GM21529 (cell line): ENCODE data around the gene CNTNAP5.

Source experiments
- ATAC-seq: cut with Tn5 transposase; IDR thresholded peaks from one replicate; pipeline ENCODE4 v1.9.1; 2021; ENCODE audit not compliant: unreplicated experiment

The CNTNAP5 gene

GRCh38 chr2:124875627-124876244, 850.6 kb downstream of the CNTNAP5 start:
- ATAC-seq, result no peak

DNA sequence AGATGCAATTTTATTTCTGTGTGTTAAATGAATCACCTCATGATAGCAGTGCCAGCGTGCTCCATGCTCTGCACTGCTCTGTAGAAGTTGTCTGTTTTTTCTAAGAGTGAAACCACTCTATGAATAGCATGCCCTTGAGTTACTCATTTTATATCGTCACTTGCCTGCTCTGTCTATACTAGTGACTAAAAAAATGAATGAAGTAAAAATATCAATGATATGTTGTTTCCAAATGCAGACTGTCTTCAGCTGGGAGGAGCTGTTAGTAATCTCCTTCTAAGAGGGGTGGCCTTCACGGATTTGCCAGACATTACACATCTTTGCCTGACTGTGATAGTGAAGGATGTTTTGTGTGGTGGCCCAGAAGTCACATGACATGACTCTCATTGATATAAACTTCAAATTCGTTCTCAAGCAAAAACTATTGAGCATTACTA, 852.1 kb downstream of the CNTNAP5 start:
- no peak for ATAC-seq

DNA sequence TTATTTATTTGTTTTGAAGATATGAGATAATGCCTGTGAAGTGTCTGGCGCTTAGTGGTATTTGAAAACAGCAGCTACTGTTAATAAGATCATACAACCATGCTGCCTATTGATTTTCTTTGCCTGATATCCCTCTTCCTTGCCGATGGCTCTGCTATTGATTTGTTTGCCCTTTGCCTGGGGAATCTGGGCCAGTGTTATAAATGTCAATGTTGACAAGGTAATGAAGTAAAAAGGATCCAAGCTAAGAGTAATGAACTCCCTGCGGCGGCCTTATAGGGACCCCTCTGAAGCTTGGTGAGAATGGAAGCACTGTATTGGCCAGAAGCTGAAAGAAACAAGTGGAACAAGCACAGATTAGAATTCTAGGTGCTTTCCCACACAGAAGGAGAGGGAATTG, 854.6 kb downstream of the CNTNAP5 start:
- ATAC-seq, result no peak

- no peak for ATAC-seq
These were observed 855.9 kb downstream of the CNTNAP5 start for GRCh38 chr2:124880995-124881394.

DNA sequence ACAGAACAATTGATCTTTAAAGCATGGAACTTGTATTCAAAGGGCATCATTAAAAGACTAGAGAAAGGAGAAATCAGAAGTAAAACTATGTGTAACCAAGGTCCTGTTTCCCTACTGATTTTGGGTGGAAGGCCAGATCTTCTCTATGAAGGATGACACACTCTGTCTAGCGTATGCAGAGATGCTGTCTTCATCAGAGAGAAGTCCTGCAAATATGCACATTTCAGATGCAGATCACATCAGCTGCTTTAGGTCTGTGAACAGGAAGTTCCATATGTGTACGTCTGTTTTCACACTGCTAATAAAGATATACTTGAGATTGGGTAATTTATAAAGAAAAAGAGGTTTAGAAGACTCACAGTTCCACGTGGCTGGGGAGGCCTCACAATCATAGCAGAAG, 857.3 kb downstream of the CNTNAP5 start:
- ATAC-seq, result no peak

DNA sequence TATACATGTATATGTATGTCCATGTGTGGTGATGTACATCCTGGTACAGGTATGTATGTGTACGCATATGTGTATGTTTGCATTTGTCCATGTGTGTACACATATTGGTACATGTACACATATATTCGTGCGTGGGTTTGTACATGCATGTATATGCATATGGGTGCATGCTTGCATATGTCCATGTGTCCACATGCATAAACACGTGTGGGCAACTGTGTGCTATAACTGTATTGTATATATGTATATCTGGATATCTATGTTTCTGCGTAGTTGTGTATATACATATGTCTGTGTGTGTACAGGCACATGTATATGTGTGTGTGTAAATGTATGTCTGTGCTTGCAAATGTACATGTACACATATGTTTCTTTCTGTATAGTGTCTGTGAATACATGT, 858.5 kb downstream of the CNTNAP5 start:
- no peak for ATAC-seq

DNA sequence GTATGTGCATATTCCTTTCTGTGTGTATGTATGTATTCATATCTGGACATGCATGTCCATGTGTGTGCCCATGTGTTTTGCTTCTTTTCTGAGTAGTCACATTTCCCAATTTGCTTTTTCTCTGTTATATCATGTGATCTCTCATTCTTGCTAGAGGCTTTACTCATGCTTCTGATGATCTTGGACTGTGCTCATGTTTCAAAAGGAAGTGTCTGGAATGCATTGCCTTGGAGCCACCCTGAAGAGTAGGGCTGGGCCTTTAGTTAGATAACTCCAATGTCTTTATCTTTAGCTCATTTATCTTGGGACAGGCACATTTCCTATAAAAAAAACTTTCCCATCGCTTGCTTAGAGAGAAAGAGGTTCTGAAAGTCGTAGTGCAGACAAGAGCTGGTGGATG, 859.2 kb downstream of the CNTNAP5 start:
- ATAC-seq, result no peak

GRCh38 chr2:124886216-124886615, 861.1 kb downstream of the CNTNAP5 start:
- ATAC-seq, result no peak

DNA sequence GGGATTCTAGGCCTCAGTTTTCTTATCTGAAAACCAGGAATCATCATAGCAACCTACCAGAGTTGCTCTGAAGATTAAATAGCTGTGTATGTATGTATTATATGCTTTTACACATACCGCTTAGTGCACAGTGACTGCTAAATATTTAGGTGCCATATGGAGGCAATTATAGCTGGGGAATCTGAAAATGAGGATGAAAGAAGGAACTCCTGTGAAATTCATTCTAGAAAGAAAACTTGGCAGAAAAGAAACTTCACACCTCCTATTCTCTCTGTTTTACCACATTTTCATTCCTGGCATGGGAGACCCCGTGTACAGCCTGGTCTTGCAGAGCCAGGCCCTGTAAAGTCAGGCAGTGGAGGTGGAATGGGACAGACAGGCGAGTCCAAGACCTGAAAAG, 862.4 kb downstream of the CNTNAP5 start:
- no peak for ATAC-seq

DNA sequence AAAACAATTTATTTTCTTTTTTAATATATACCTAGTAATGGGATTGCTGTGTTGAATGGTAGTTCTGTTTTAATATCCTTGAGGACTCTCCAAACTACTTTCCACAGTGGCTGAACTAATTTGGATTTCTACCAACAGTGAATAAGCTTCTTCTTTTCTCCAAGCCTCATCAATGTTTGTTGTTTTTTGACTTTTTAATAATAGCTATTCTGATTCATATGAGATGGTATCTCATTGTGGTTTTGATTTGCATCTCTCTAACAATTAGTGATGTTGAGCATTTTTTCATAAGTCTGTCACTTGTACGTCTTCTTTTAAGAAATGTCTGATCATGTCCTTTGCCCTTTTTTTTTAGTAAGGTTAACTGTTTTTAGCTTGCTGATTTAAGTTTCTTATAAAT, 863.3 kb downstream of the CNTNAP5 start:
- ATAC-seq, result no peak

DNA sequence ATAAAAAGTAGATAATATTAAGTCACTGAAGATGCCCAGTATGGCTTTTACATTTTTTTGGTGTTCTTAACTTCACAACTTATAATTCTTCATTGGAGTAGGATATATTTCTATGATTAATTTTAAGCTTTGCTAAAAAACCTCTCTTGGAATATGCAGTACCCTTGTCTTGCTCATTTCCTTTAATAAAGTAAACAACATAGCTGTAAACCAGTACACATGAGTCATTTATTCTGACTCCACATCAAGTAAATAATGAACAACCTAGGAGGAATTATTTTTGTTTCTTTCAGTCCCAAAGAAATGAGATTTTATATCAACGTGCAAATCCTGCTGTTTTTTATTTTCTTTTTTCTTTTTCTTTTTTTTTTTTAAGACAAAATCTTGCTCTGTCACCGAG, 869.1 kb downstream of the CNTNAP5 start:
- no peak for ATAC-seq

DNA sequence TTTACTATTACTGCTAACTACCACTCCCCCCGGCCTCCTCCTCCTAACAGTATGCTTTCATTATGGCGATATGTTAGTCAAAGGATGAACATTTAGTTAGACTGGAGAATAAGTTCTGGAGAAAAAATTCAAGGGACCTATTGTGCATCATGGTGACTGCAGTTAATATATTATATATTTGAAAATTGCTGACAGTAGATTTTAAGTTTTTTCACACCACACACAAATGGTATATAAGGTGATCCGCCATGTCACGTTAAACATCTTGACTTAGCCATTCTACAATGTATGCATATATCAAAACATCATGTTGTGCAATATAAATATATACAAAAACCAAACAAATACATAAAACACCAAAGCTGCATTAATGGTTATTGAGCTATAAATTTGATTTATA, 873.7 kb downstream of the CNTNAP5 start:
- ATAC-seq, result no peak

DNA sequence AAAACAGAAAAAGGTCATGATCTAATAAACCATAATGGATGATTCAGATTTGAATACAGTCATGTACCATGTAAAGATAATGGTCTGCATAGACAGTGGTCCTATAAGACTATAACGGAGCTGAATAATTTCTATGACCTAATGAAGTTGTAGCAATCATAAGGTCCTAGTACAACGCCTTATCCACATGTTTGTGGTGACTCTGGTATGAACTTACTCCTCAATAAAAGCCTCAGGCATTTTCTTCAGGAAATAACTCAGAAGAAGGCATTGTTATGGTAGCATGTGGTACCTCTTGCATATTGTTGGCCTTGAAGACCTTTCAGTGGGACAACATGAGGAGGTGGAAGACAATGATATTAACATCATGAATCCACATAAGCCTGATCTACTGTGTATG, 883.3 kb downstream of the CNTNAP5 start:
- ATAC-seq, result no peak

DNA sequence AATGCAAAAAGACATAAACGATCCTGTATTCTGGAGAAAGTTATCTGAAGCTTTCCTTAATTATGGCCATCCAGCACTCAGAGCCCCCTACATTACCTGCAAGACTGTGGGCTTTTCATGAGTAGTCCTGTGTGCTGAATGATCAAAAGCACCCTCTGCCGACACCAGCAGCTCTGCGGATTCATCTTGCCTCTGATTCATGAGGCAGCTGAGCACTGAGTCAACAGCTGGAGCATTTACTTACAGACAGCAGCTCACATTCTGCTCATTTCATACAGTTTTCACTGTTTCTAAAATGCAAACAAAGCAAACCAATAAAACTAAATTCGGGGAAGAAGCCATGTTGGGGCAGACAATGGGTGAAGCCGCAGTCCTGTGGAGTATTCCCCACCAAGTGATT, 886.5 kb downstream of the CNTNAP5 start:
- ATAC-seq, result no peak

DNA sequence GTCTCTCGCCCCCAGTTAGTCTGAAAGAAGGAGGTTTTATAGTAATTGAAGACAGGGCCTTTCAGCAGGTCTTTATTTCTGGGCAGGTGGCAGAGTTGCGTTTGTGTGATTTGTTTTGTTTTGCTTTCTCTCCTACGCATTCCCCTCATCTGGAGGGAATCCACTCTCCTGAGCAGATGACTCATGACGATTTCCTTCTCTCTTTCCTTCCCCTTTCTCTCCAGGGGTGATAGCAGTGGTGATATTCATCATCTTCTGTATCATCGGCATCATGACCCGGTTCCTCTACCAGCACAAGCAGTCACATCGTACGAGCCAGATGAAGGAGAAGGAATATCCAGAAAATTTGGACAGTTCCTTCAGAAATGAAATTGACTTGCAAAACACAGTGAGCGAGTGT, 888.8 kb downstream of the CNTNAP5 start:
- no peak for ATAC-seq

DNA sequence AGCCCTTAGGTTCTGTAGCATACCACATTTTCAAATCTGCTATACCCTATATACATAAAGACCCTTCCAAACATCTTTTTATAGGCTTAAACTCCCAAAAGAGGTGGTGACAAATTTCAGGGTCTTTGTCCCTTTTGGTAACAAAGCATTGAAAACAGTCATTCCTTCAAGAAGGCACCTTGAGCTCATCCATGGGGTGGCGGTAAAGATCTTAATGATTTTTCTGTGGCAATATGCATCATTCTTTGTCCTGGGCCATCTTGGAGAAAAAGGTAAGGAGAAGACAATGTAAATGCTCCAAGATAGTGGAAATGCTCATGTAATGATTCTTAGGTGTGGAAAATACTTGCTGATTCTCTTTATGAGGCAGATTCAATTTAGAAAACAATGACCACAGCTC, 890.5 kb downstream of the CNTNAP5 start:
- no peak for ATAC-seq

GRCh38 chr2:124919296-124919695, 894.2 kb downstream of the CNTNAP5 start:
- ATAC-seq, result no peak

GRCh38 chr2:124920448-124920847, 895.4 kb downstream of the CNTNAP5 start:
- no peak for ATAC-seq

GRCh38 chr2:124921191-124921590, 896.1 kb downstream of the CNTNAP5 start:
- ATAC-seq, result no peak

GRCh38 chr2:124923097-124923496, 898.0 kb downstream of the CNTNAP5 start:
- no peak for ATAC-seq

DNA sequence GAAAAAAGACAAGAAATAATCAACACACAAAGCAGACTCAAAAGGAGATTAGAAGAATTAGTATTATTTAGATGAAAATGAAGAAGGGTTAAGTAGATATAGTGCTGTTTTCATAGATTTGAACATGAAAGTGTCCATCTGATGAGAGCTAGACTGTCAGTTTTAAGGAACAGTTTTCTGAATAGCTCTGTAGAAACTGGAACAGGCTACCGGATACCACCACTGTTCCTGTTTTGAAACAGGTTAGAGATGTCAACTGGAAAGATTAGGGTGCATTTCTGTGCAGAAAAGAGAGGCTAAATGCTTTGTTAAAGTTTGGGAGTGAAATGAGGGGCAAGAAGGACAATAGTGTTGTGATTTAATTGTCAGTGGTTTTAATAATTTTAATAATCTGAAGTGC, 908.8 kb downstream of the CNTNAP5 start:
- ATAC-seq, result no peak

DNA sequence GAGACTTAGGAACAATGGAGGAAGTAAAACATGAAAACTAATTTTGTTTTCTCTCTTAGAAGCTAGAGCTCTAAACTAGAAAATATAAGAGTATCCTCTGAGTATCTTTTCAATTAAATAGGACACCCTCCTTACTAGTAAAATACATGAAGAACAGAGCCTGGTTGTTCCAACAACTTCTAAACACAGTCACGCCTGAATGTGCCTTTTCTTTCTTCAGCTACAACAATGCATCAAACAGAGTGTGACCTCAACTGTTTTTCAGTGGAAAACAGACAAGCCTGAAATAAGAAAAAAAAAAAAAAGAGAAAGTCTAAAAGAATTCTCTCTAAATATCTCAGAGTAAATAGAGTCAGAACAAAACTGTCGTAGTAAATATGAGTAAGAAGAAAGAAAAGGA, 928.8 kb downstream of the CNTNAP5 start:
- no peak for ATAC-seq

DNA sequence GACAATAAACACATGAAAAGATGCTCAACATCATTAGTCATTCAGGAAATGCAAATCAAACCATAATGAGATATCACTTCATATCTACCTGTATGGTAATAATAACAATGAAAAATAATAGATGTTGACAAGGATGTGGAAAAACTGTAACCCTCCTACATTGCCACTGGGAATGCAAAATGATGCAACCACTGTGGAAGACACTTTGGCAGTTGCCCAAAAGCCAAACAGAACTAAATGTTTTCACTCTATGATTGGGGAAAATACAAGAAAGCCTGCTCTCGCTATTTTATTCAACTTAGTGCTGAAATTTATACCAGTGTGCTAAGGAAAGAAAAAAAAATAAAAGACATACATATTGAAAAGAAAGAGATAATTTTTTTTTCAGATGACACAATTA, 934.5 kb downstream of the CNTNAP5 start:
- ATAC-seq, result no peak

GRCh38 chr2:124961132-124961531, 936.0 kb downstream of the CNTNAP5 start:
- no peak for ATAC-seq
